Activated T-helper 17 cell treated with anti-CD3 and anti-CD28 coated beads, Interleukin-2, amount 50 U/mL, for 72 hours (primary cell): ENCODE results near the gene SVOPL. TPM values are rescaled to one million over a fixed set of nuclear protein-coding genes. Genes with fewer than 3 reads are reported as not detected.
"Not testable (repeated sequence)": the region's sequence is repeated elsewhere in the genome, so short reads cannot be mapped to it uniquely, and the experiment has no call there.

Experiments
- ATAC-seq: fragments of 150-1000 bp; cut with Tn5 transposase; replicated peaks from 2 replicates; pipeline ENCODE4 v1.10.0; 2021; ENCODE audit warnings: mild to moderate bottlenecking, moderate library complexity
- H3K27ac Mint-ChIP-seq: one replicate; pipeline ENCODE4 v1.8.0; 2022; ENCODE audit warnings: mixed read lengths
- H3K27me3 Mint-ChIP-seq: one replicate; pipeline ENCODE4 v1.8.0; 2022; ENCODE audit warnings: mixed read lengths
- H3K36me3 Mint-ChIP-seq: one replicate; pipeline ENCODE4 v1.8.0; 2022; ENCODE audit warnings: low read depth, mild to moderate bottlenecking, mixed read lengths
- H3K4me1 Mint-ChIP-seq: one replicate; pipeline ENCODE4 v1.8.0; 2022; ENCODE audit warnings: mixed read lengths
- H3K4me3 Mint-ChIP-seq: one replicate; pipeline ENCODE4 v1.8.0; 2022; ENCODE audit warnings: mild to moderate bottlenecking, mixed read lengths
- H3K9me3 Mint-ChIP-seq: one replicate; pipeline ENCODE4 v1.8.0; 2022; ENCODE audit warnings: mixed read lengths
- total RNA-seq, 2 donors: library from RNA; stranded (reverse); gene quantifications; one replicate each; pipeline ENCODE4 v1.2.3, GENCODE V29; 2022

SVOPL gene
- total RNA-seq, result not detected

GRCh38 chr7:138700857-138701536, at the start of gene SVOPL:
TSS of gene SVOPL (minus strand) at chr7:138701362. CDS start at chr7:138679045, 22,317 bp downstream.
- no peaks in the 10 kb centered on the region for H3K4me1 Mint-ChIP-seq
- no peaks in the 10 kb centered on the region for H3K9me3 Mint-ChIP-seq
- H3K27me3 Mint-ChIP-seq, result peaks cover 12% of the 10 kb centered on the region
- no peak for ATAC-seq
- H3K4me3 Mint-ChIP-seq, result no peak within 1 kb of the TSS
- no peaks in the 10 kb centered on the region for H3K36me3 Mint-ChIP-seq
- no peak within 1 kb of the TSS for H3K27ac Mint-ChIP-seq

DNA sequence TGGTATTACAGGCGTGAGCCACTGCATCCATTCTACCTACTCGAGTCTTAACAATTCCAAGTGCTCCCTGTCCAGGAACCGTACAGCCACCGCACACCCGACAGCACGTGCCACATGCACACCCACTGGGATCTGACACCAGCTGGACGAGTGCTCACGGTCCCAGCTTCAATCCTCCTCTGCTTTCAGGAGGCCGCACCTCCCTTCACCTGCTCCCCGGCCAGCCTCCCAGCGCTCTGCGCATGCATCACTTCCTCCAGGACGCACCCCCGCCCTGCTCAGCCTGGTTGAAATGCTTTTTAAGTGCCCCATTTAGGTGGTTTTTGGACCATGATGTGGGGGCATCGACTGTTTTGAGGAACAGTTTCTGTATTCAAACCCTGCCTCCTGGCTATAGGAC, 49.3 kb upstream of the SVOPL start:
- peak overlapping the region; percentile 80 for H3K27ac Mint-ChIP-seq
- H3K4me1 Mint-ChIP-seq, result peaks cover 22% of the 10 kb centered on the region
- H3K9me3 Mint-ChIP-seq, result no peaks in the 10 kb centered on the region
- H3K27me3 Mint-ChIP-seq, result no peaks in the 10 kb centered on the region
- no peak overlapping the region for H3K4me3 Mint-ChIP-seq
- ATAC-seq, result no peak
- no peaks in the 10 kb centered on the region for H3K36me3 Mint-ChIP-seq

DNA sequence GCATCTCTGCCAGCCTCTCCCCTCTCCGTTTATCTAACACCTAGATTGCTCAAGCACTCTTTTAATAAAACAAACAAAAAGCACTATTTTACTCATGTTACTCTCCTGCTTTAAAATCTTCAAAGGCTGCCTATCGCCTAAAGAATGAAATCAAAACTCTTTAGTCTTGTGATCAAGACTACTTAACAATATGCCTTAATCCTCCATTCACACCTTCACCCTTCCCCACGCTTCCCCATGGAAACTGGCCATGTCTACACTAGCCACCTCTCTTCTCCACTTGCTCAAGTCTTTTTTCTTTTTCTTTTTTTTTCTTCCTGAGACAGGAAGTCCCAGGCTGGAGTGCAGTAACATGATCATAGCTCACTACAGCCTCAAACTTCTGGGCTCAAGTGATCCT, 48.8 kb upstream of the SVOPL start:
- H3K4me1 Mint-ChIP-seq, result peaks cover 22% of the 10 kb centered on the region
- no peaks in the 10 kb centered on the region for H3K36me3 Mint-ChIP-seq
- H3K27me3 Mint-ChIP-seq, result no peaks in the 10 kb centered on the region
- ATAC-seq, result no peak
- no peak overlapping the region for H3K4me3 Mint-ChIP-seq
- peak overlapping the region; percentile 80 for H3K27ac Mint-ChIP-seq
- H3K9me3 Mint-ChIP-seq, result no peaks in the 10 kb centered on the region

DNA sequence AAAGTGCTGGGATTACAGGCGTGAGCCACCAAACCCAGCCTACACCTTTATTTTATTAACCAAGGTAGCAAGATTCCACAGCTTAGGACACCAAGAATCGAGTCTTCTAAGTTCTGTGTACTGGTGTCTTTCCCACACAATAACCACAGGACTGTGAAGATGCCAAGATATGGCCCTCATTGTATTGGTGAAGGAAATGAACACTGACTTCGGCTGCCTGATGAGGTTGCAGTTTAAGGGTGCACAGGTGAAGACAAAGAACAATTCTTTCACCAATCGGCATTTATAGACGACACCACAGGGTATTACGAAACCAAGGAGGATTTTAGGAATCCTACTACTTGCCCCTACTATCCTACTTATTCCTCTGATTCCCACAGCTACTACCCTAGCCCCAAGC, 47.5 kb upstream of the SVOPL start:
- no peaks in the 10 kb centered on the region for H3K36me3 Mint-ChIP-seq
- peaks cover 21% of the 10 kb centered on the region for H3K4me1 Mint-ChIP-seq
- H3K4me3 Mint-ChIP-seq, result no peak overlapping the region
- H3K27ac Mint-ChIP-seq, result peak overlapping the region; percentile 80
- no peaks in the 10 kb centered on the region for H3K9me3 Mint-ChIP-seq
- ATAC-seq, result no peak
- no peaks in the 10 kb centered on the region for H3K27me3 Mint-ChIP-seq

- ATAC-seq, result peak; percentile 97
- no peaks in the 10 kb centered on the region for H3K9me3 Mint-ChIP-seq
- H3K4me3 Mint-ChIP-seq, result no peak overlapping the region
- peaks cover 11% of the 10 kb centered on the region for H3K4me1 Mint-ChIP-seq
- peak overlapping the region; percentile 7 for H3K27ac Mint-ChIP-seq
- H3K36me3 Mint-ChIP-seq, result no peaks in the 10 kb centered on the region
- H3K27me3 Mint-ChIP-seq, result no peaks in the 10 kb centered on the region
Observed at GRCh38 chr7:138746073-138746472, 44.9 kb upstream of the SVOPL start.

DNA sequence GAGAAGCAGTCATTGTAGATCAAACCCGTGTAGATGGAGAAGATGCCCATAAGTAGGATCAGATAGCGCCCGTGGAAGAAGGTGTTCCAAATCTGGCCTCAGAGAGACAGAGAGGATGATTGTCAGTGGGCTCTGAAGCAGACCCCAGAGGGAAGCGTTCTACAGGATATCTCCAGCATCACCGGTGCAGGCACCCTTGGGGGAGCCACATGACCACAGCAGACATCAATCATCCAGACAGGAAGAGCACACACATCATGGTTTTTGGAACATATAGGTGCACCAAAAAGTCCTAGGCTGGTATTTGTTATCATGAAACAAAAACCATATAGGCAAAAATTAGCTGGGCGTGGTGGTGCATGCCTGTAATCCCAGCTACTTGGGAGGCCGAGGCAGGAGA, 44.0 kb upstream of the SVOPL start:
- H3K27ac Mint-ChIP-seq, result no peak overlapping the region

GRCh38 chr7:138741453-138741735, 40.2 kb upstream of the SVOPL start:
- Mint-ChIP-seq H3K4me1 (peaks cover 5% of the 10 kb centered on the region), H3K36me3 (no peaks in the 10 kb centered on the region), H3K27ac (no peak overlapping the region), H3K27me3 (peaks cover 3% of the 10 kb centered on the region), H3K4me3 (no peak overlapping the region), H3K9me3 (no peaks in the 10 kb centered on the region)
- no peak for ATAC-seq

More for the DNA sequence above, 44.0 kb upstream of the SVOPL start:
- peaks cover 5% of the 10 kb centered on the region for H3K4me1 Mint-ChIP-seq
- no peaks in the 10 kb centered on the region for H3K27me3 Mint-ChIP-seq
- ATAC-seq, result no peak
- H3K4me3 Mint-ChIP-seq, result no peak overlapping the region
- no peaks in the 10 kb centered on the region for H3K9me3 Mint-ChIP-seq
- H3K36me3 Mint-ChIP-seq, result no peaks in the 10 kb centered on the region

DNA sequence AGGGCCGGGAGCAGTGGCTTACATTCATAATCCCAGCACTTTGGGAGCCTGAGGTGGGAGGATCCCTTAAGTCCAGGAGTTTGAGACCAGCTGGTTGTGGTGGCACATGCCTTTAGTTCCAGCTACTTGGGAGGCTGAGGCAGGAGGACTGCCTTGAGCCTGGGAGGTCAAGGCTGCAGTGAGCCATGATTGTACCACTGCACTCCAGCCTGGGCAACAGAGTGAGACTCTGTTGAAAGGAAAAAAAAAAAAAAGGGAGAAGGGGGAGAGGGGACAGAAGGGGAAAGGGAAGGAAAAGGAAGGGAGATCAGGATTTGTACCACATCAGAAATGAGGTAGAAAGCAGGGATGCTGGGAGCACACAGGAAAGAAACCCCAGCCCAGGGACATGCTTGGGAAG, 38.7 kb upstream of the SVOPL start:
- no peaks in the 10 kb centered on the region for H3K36me3 Mint-ChIP-seq
- H3K4me3 Mint-ChIP-seq, result no peak overlapping the region
- H3K27ac Mint-ChIP-seq, result no peak overlapping the region
- peaks cover 3% of the 10 kb centered on the region for H3K27me3 Mint-ChIP-seq
- no peaks in the 10 kb centered on the region for H3K9me3 Mint-ChIP-seq
- peaks cover under 1% of the 10 kb centered on the region for H3K4me1 Mint-ChIP-seq
- no peak for ATAC-seq

DNA sequence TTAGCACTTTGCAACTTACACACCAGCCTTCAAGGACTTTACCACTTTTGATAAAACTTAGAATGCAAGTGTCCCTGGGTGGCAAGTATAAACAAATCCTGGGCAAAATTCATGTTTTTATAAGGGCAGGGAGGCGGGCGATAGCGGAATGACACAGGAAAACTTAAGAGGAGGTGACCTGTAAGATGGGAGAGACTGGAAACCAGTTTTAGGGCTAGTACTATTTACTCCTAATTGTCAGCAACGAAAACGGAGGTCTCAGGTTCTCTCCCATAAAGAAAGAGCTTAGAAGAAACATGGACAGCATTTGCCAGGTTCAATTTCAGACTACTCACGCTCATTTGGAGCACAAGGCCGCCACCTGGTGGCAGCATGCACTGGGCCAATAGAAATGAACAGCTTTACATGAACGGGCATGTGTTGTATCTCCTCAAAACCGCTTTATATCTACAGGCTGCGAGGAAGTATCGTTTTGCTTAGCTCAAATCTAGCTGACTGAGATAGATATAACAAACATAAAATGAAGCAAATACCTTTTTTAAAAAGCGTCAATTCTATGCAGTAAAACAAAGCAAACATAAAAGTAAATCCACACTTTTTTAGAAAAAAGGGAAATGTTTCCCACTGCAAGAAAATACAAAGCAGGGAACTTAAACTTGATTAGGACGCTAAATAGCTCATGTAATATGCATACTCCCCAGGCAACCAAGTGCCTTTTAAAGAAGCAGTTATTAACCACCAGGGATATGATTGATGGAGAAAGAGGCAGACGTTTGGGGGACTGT, 37.6 kb upstream of the SVOPL start:
- peak; percentile 89 for ATAC-seq
- no peaks in the 10 kb centered on the region for H3K4me1 Mint-ChIP-seq
- peak overlapping the region; percentile 27 for H3K27ac Mint-ChIP-seq

DNA sequence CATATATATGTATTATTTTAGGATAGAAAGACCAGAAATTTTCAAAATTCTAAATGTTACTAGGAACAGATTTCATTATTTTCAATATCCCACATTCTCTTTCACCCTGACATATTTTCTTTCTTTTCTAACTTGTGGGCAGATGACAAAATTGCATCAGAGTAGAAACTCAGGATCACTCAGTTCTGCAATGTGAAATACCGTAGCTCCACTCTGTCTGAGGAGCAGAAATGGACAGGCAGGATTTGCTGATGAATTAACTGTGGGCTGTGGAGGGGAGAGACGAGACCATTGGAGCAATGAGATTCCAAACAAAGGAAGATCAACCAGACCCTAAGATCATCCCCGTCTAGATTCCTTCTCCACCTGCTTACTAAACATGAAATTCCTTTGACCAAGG, 37.0 kb upstream of the SVOPL start:
- Mint-ChIP-seq H3K4me1 (no peaks in the 10 kb centered on the region), H3K4me3 (no peak overlapping the region), H3K36me3 (no peaks in the 10 kb centered on the region), H3K27me3 (peaks cover 3% of the 10 kb centered on the region), H3K27ac (no peak overlapping the region), H3K9me3 (no peaks in the 10 kb centered on the region)
- no peak for ATAC-seq

More for the DNA sequence above, 37.6 kb upstream of the SVOPL start:
- H3K4me3 Mint-ChIP-seq, result no peak overlapping the region
- H3K36me3 Mint-ChIP-seq, result no peaks in the 10 kb centered on the region
- H3K27me3 Mint-ChIP-seq, result peaks cover 3% of the 10 kb centered on the region
- no peaks in the 10 kb centered on the region for H3K9me3 Mint-ChIP-seq

- no peaks in the 10 kb centered on the region for H3K36me3 Mint-ChIP-seq
- no peak overlapping the region for H3K4me3 Mint-ChIP-seq
- peaks cover 3% of the 10 kb centered on the region for H3K27me3 Mint-ChIP-seq
- no peaks in the 10 kb centered on the region for H3K4me1 Mint-ChIP-seq
- H3K27ac Mint-ChIP-seq, result no peak overlapping the region
- H3K9me3 Mint-ChIP-seq, result no peaks in the 10 kb centered on the region
- ATAC-seq, result no peak
Observed at GRCh38 chr7:138735399-138735798, 34.2 kb upstream of the SVOPL start.

DNA sequence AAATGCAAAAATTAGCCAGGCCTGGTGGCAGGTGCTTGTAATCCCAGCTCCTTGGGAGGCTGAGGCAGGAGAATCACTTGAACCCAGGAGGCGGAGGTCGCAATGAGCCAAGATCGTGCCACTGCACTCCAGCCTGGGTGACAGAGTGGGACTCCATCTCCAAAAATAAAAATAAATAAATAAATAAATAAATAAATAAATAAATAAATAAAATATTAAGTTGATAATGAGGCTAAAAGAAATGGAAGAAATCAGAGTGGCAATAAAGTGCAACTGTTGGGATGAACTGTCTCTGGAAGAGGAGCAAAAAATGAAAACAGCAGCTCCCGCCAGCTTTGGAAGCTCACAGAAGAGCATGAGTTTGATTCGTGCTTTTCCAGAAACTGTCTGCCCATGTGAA, 30.6 kb upstream of the SVOPL start:
- H3K27me3 Mint-ChIP-seq, result not testable (repeated sequence)

DNA sequence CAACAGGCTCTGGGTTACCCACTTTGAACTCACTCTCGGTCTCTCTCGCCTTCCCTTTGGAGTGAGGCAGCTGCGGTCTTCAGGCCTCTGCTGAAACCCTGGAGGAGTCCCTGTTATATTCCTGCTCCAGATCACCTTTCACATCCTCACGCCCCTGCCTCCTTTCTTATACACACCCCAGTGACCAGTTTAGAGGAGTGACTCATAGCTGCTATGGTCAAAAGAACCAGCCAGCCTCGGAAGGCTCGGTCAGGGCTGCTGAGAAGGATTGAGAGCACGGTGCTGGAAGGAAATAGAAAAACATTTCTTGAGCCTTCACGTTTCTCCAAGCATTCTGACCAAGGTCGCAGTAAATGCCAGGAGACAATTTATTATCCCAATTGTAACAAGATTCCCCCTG, 28.3 kb upstream of the SVOPL start:
- no peak overlapping the region for H3K4me3 Mint-ChIP-seq
- no peak overlapping the region for H3K27ac Mint-ChIP-seq
- no peak for ATAC-seq
- no peaks in the 10 kb centered on the region for H3K4me1 Mint-ChIP-seq
- H3K9me3 Mint-ChIP-seq, result no peaks in the 10 kb centered on the region
- H3K36me3 Mint-ChIP-seq, result no peaks in the 10 kb centered on the region
- peaks cover 5% of the 10 kb centered on the region for H3K27me3 Mint-ChIP-seq

More for the DNA sequence above, 30.6 kb upstream of the SVOPL start:
- not testable (repeated sequence) for H3K9me3 Mint-ChIP-seq, H3K4me3 Mint-ChIP-seq, H3K4me1 Mint-ChIP-seq, H3K36me3 Mint-ChIP-seq, ATAC-seq, H3K27ac Mint-ChIP-seq

DNA sequence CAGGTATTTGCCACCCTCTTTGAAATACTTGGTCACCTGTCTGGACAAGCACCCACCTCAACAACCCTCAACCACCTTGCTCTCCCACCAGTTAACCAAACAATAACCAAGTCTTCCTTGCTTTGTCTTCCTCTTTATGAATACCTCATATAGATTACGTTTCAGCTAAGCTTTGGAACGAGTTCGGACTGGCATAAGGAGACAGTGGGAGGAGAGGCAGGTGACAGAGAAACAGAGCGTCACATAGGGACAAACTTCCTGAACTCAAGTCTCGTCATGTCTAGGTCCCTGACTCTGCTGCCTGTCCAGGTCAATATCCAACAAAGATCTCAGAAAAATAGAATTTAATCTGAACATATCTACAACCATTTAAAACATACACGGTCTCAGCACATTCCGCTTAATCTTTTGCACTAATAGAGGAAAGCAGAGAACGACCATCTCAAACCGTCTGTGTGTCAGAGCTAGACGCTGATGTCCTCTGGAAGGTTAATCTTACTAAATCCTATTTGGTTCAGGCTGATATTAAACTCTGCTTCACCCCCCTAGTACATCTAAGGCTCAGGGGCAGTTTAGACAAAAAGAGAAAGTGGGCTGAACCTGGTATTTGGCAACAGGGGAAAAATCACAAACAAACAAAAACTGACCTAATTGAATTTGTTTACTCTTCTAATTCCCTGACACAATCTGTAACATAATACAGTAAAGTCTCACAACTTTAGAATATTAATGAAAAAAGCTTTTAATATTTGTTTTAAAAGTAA, 26.4 kb upstream of the SVOPL start:
- H3K4me1 Mint-ChIP-seq, result no peaks in the 10 kb centered on the region
- H3K9me3 Mint-ChIP-seq, result no peaks in the 10 kb centered on the region
- H3K4me3 Mint-ChIP-seq, result no peak overlapping the region
- H3K36me3 Mint-ChIP-seq, result no peaks in the 10 kb centered on the region
- peaks cover 5% of the 10 kb centered on the region for H3K27me3 Mint-ChIP-seq
- no peak overlapping the region for H3K27ac Mint-ChIP-seq
- ATAC-seq, result no peak

DNA sequence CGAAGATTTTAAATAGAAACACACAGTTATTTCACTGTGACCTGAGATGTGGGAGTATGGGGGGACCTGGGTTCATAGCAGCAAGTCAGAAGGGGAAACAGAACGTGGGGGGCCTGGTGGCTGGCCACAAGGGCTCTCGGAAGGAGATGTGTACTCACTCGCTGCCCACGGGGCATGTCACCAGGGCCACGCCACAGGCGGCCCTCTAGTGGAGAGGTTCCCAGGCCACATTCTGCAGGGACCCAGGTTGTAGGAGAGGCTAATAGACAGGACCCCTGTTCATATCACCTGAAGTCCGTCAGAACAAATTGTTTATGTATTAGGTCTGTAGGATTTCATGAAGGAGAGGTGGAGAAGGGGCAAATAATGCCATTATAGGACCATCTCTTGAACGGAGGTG, 25.1 kb upstream of the SVOPL start:
- Mint-ChIP-seq H3K27me3 (peaks cover 5% of the 10 kb centered on the region), H3K4me1 (no peaks in the 10 kb centered on the region), H3K9me3 (no peaks in the 10 kb centered on the region), H3K27ac (no peak overlapping the region), H3K4me3 (no peak overlapping the region), H3K36me3 (no peaks in the 10 kb centered on the region)
- no peak for ATAC-seq
